NB4 (cell line): ENCODE data around the gene ATXN7.

Experiments
- MYC ChIP-seq: IDR thresholded peaks from 2 replicates; pipeline ENCODE4 v1.6.1; 2011; ENCODE audit warnings: low read depth, low read length
- POLR2A ChIP-seq: IDR thresholded peaks from 2 replicates; pipeline ENCODE4 v1.6.1; 2011; ENCODE audit warnings: mild to moderate bottlenecking; ENCODE audit not compliant: insufficient read length; ENCODE audit errors: extremely low read depth

DNA sequence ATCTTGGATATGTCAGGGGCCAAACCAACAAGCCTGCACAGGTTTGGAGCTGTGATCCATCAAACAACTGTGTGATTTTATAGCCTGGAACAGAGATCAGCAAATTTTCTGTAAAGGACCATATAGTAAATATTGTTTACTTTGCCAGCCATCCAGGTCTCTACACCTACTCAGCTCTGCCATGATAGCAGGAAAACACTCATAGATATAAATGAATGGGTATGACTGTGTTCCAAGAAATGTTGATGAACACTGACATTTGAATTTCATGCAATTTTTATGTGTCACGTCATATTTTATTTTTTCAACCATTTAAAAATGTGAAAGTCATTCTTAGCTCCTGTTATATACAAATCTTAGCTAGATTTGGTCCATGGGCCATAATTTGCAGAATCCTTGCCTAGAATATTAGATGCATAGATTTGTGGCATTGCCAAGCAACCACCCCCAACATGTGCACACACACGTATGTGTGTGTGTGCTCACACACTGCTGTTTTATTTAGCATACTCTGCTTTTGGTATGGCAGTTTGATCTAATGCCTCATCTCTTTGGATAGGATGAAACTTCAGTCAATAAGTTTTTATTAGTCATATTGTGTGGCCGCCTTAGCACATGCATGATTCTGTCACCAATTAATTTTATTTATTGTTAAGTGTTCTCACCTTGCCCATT lies 6.4 kb downstream of the ATXN7 start:
- TF ChIP-seq POLR2A (no peak), MYC (no peak)
